A673 (cell line): ENCODE measurements around the gene CFAP52. TPM values are rescaled to one million over a fixed set of nuclear protein-coding genes. Genes with fewer than 3 reads are reported as not detected.

Experiments used
- BruUV-seq: library from RNA; stranded (reverse); fragments of 400-500 nt; replicated peaks from 2 replicates; lab custom pipeline; 2021; lab: Mats Ljungman, UMichigan
- CTCF ChIA-PET: fragments of 300-600 bp; sonication (Branson Sonifier 250); formaldehyde crosslinking; loops from one replicate; lab custom pipeline; 2022; ENCODE audit warnings: antibody characterized with exemption; lab: Charles Lee
- POLR2A ChIA-PET: fragments of 300-600 bp; sonication (Branson Sonifier 250); formaldehyde crosslinking; loops from one replicate; lab custom pipeline; 2022; ENCODE audit warnings: antibody characterized with exemption; ENCODE audit not compliant: low non-redundant PET; lab: Charles Lee
- DNase-seq: peaks from one replicate; pipeline ENCODE4 v3.0.0-alpha.2; 2015; ENCODE audit warnings: low spot score
- H3K27ac ChIP-seq: fragments of 200-600 bp; sonication (generic); 2 replicates; pipeline ENCODE4 v1.5.1; 2016; ENCODE audit warnings: mixed run types, low read depth, mild to moderate bottlenecking, mixed read lengths, antibody characterized with exemption, low read length; ENCODE audit not compliant: poor library complexity, severe bottlenecking
- H3K27me3 ChIP-seq: fragments of 200-600 bp; sonication (generic); replicated peaks from 2 replicates; pipeline ENCODE4 v1.6.1; 2017; ENCODE audit warnings: mixed run types, low read depth, mild to moderate bottlenecking, mixed read lengths, antibody characterized with exemption, low read length; ENCODE audit not compliant: insufficient read depth, poor library complexity
- H3K36me3 ChIP-seq: fragments of 200-600 bp; sonication (generic); 2 replicates; pipeline ENCODE4 v1.6.1; 2016; ENCODE audit warnings: mixed run types, mild to moderate bottlenecking, mixed read lengths, antibody characterized with exemption, low read length; ENCODE audit not compliant: insufficient read depth, poor library complexity, severe bottlenecking
- H3K4me1 ChIP-seq: fragments of 200-600 bp; sonication (generic); 2 replicates; pipeline ENCODE4 v1.6.1; 2017; ENCODE audit warnings: mixed run types, mild to moderate bottlenecking, mixed read lengths, antibody characterized with exemption, low read length; ENCODE audit not compliant: insufficient read depth, poor library complexity, severe bottlenecking
- H3K4me3 ChIP-seq: fragments of 200-600 bp; sonication (generic); 2 replicates; pipeline ENCODE4 v1.5.1; 2016; ENCODE audit warnings: low read depth, mixed run types, mild to moderate bottlenecking, mixed read lengths, low read length; ENCODE audit not compliant: poor library complexity, severe bottlenecking
- H3K9me3 ChIP-seq: fragments of 200-600 bp; sonication (generic); 2 replicates; pipeline ENCODE4 v1.6.1; 2016; ENCODE audit warnings: mixed run types, low read depth, mild to moderate bottlenecking, mixed read lengths, antibody characterized with exemption, low read length; ENCODE audit not compliant: poor library complexity, severe bottlenecking
- EZH2 ChIP-seq: fragments of 200-600 bp; sonication (generic); IDR thresholded peaks from 2 replicates; pipeline ENCODE4 v1.6.1; 2017; ENCODE audit warnings: borderline replicate concordance, low read depth, mild to moderate bottlenecking, mixed read lengths, antibody characterized with exemption, low read length; ENCODE audit not compliant: poor library complexity, severe bottlenecking
- intact Hi-C: fragments of 100-400 bp; cut with micrococcal nuclease; formaldehyde crosslinking; loops from one replicate; pipeline ENCODE4 v1.10.0; 2022; ENCODE audit not compliant: unreplicated experiment
- total RNA-seq: library from RNA; stranded (reverse); gene quantifications from 2 replicates; pipeline ENCODE4 v1.2.3, GENCODE V29; 2021
- TF ChIP-seq, protein P1 (sequence below): fragments of 300-800, 200-600 bp; sonication (generic); conservative IDR thresholded peaks from 2 replicates; pipeline ENCODE4 v1.5.1; 2017; ENCODE audit warnings: low read depth, mild to moderate bottlenecking, antibody characterized with exemption, low read length, moderate library complexity, mixed read lengths

CFAP52 gene
- total RNA-seq, 1 experiment from 2014 or later: not detected

DNA sequence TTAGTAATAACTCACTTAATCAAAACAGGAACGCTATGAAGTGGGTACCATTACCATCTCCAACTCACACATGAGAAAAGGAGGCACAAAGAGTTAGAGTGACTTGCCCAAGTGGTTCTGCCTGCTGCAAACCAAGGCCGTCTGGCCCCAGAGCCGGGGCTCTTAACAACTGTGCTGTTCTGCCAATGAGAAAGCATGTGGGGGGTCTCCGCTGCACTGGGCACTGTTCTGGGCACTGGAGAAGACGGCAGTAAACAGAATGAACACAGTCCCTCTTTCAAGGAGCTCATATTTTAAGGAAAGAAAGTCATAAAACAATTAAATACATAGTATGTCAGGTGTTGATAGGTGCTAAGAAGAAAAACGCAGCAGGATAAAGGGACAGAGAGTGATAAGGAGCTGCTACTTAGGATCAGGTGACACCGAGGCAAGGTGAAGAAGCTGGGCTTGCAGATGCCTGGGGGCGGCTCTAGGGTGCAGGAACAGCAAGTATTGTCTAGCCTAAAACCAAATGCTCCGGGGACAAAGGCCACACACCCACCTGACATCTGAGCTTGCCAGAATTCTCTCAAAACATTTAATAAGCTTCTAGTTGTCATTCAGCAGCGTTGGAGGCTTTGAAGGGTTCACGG lies 7.4 kb upstream of the CFAP52 start:
- H3K9me3 ChIP-seq: no peaks in the 10 kb centered on the region
- intact Hi-C loops: no loop called here
- no peak for TF ChIP-seq EZH2
- TF ChIP-seq, protein P1, sequence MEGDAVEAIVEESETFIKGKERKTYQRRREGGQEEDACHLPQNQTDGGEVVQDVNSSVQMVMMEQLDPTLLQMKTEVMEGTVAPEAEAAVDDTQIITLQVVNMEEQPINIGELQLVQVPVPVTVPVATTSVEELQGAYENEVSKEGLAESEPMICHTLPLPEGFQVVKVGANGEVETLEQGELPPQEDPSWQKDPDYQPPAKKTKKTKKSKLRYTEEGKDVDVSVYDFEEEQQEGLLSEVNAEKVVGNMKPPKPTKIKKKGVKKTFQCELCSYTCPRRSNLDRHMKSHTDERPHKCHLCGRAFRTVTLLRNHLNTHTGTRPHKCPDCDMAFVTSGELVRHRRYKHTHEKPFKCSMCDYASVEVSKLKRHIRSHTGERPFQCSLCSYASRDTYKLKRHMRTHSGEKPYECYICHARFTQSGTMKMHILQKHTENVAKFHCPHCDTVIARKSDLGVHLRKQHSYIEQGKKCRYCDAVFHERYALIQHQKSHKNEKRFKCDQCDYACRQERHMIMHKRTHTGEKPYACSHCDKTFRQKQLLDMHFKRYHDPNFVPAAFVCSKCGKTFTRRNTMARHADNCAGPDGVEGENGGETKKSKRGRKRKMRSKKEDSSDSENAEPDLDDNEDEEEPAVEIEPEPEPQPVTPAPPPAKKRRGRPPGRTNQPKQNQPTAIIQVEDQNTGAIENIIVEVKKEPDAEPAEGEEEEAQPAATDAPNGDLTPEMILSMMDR: no peak
- no TSS peak for BruUV-seq
- ChIA-PET POLR2A (no interaction called here), CTCF (no interaction called here)
- no peak for DNase-seq
- H3K4me1 ChIP-seq: peaks cover 8% of the 10 kb centered on the region
- no peaks in the 10 kb centered on the region for H3K36me3 ChIP-seq
- no peaks in the 10 kb centered on the region for H3K27me3 ChIP-seq
- H3K4me3 ChIP-seq: no peak overlapping the region
- no peak overlapping the region for H3K27ac ChIP-seq

DNA sequence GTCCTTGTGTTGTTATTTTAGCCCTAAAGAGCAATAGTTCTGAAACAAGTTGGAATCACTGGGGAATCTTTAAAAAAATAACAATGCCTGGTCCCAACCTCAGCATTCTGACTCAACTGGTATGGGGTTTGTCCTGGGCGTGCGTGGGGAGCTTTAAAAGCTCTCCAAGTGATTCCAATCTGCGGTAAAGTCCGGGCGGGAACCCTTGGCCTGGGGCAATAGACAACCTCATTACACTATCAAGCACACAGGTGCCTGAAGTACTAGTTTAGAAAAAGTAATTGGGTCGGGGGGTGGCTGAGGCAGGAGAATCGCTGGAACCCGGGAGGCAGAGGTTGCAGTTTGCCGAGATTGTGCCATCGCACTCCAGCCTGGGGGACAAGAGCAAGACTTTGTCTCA lies 5.2 kb upstream of the CFAP52 start:
- H3K27ac ChIP-seq: no peak overlapping the region
- BruUV-seq: no TSS peak
- CTCF ChIA-PET: no interaction called here
- peaks cover 3% of the 10 kb centered on the region for H3K4me1 ChIP-seq
- no peaks in the 10 kb centered on the region for H3K27me3 ChIP-seq
- no peak overlapping the region for H3K4me3 ChIP-seq
- no peak for DNase-seq
- H3K9me3 ChIP-seq: no peaks in the 10 kb centered on the region
- POLR2A ChIA-PET: no interaction called here
- intact Hi-C loops: no loop called here
- no peaks in the 10 kb centered on the region for H3K36me3 ChIP-seq
- TF ChIP-seq, protein P1: no peak
- no peak for TF ChIP-seq EZH2

- POLR2A ChIA-PET: interaction anchor here (0.6 kb wide), 1 partner anchor 11 kb away, joined by 3 read pairs; no protein-coding TSS in a partner anchor
- peak within 1 kb of the TSS; percentile 15 for H3K27ac ChIP-seq
These were observed 901 bp upstream of the CFAP52 start, which contains the start of gene STX8 for GRCh38 chr17:9575381-9576101. TSS of gene STX8 (minus strand) at chr17:9575820. CDS start at chr17:9575808, 12 bp downstream.

More at GRCh38 chr17:9575381-9576101, 901 bp upstream of the CFAP52 start, which contains the start of gene STX8:
- no peaks in the 10 kb centered on the region for H3K27me3 ChIP-seq
- peaks cover 11% of the 10 kb centered on the region for H3K4me1 ChIP-seq
- intact Hi-C loops: loop anchor here (5.0 kb wide), 1 partner anchor 167 kb away; no protein-coding TSS in a partner anchor
- peak within 1 kb of the TSS; percentile 64 for H3K4me3 ChIP-seq
- DNase-seq: peak; percentile 92
- CTCF ChIA-PET: interaction anchor here (0.6 kb wide), 2 partner anchors 21 to 37 kb away, joined by 3 read pairs; no protein-coding TSS in a partner anchor
- no peaks in the 10 kb centered on the region for H3K36me3 ChIP-seq
- no TSS peak for BruUV-seq
- TF ChIP-seq, protein P1: 0 out of 2 replicates have a peak, but pooled peaks have one; percentile 17
- no peak for TF ChIP-seq EZH2
- no peaks in the 10 kb centered on the region for H3K9me3 ChIP-seq
